T-cell (primary cell): ENCODE measurements around the gene GLB1L. TPM values are rescaled to one million over a fixed set of nuclear protein-coding genes. Genes with fewer than 3 reads are reported as not detected.
A peak's percentile ranks its signal among the peaks of the same experiment; 100 is the strongest.

ENCODE experiments used
- ATAC-seq, 4 experiments: fragments of 200-7000 bp in 3 of 4; fragments of 150-1000 bp in 1 of 4; cut with Tn5 transposase; replicated peaks in 1 of 4; 1 replicate in 3 of 4; 2 replicates in 1 of 4; pipeline ENCODE4 v1.10.0; 2021; ENCODE audit warnings: moderate library complexity in 3 of 4, mild to moderate bottlenecking in 2 of 4, moderate number of reproducible peaks in 1 of 4
- CTCF ChIA-PET, 2 donors: fragments of 300-600 bp; sonication (Branson Sonifier 250); formaldehyde crosslinking; loops; one replicate each; lab custom pipeline; 2022; ENCODE audit warnings: antibody characterized with exemption in 2 of 2; lab: Charles Lee
- POLR2A ChIA-PET, 2 donors: fragments of 300-600 bp; sonication (Branson Sonifier 250); formaldehyde crosslinking; loops; one replicate each; lab custom pipeline; 2022; ENCODE audit warnings: antibody characterized with exemption in 2 of 2; lab: Charles Lee
- DNase-seq, 35 experiments: peaks; one replicate each; pipeline versions ENCODE4 v3.0.0 to v3.0.0-alpha.2; 2013 to 2023
- H3K27ac ChIP-seq: one replicate; pipeline ENCODE4 v1.5.1; 2013; ENCODE audit warnings: low read length
- H3K27me3 ChIP-seq, 2 experiments: replicated peaks in 1 of 2; 1 replicate in 1 of 2; 2 replicates in 1 of 2; pipeline versions ENCODE4 v1.6.1 to v1.7.0; 2013; ENCODE audit warnings: low read length in 1 of 2, mixed read lengths in 1 of 2; ENCODE audit not compliant: control insufficient read depth in 2 of 2, insufficient read depth in 2 of 2; ENCODE audit errors: extremely low read depth in 1 of 2
- H3K36me3 ChIP-seq, 2 donors: 1 replicate in 1 of 2; 2 replicates in 1 of 2; pipeline versions ENCODE4 v1.6.1 to v1.7.0; 2013; ENCODE audit warnings: low read length in 1 of 2; ENCODE audit not compliant: control insufficient read depth in 2 of 2, insufficient read depth in 1 of 2; ENCODE audit errors: extremely low read depth in 1 of 2
- H3K4me1 ChIP-seq, 2 experiments: 1 replicate in 1 of 2; 2 replicates in 1 of 2; pipeline versions ENCODE4 v1.6.1 to v1.7.0; 2013; ENCODE audit warnings: low read length in 2 of 2, mixed read lengths in 1 of 2; ENCODE audit not compliant: insufficient read depth in 2 of 2, control insufficient read depth in 1 of 2; ENCODE audit errors: extremely low read depth in 1 of 2
- H3K4me3 ChIP-seq, 2 donors: 1 replicate in 1 of 2; 2 replicates in 1 of 2; pipeline versions ENCODE4 v1.5.1 to v1.7.0; 2013; ENCODE audit warnings: mild to moderate bottlenecking in 2 of 2, low read length in 1 of 2, moderate library complexity in 1 of 2; ENCODE audit not compliant: control insufficient read depth in 1 of 2; ENCODE audit errors: extremely low read depth in 1 of 2
- H3K9me3 ChIP-seq: 2 replicates; pipeline ENCODE4 v1.7.0; 2013
- H3K27ac Mint-ChIP-seq, 2 donors: one replicate each; pipeline ENCODE4 v1.8.0; 2020 to 2021; ENCODE audit warnings: mild to moderate bottlenecking in 2 of 2, mixed read lengths in 2 of 2
- H3K27me3 Mint-ChIP-seq, 2 donors: one replicate each; pipeline ENCODE4 v1.8.0; 2021 to 2022; ENCODE audit warnings: mixed read lengths in 2 of 2
- H3K36me3 Mint-ChIP-seq: one replicate; pipeline ENCODE4 v1.8.0; 2021; ENCODE audit warnings: mixed read lengths
- H3K4me1 Mint-ChIP-seq, 3 donors: one replicate each; pipeline ENCODE4 v1.8.0; 2020 to 2022; ENCODE audit warnings: mixed read lengths in 3 of 3, mild to moderate bottlenecking in 1 of 3
- H3K4me3 Mint-ChIP-seq, 3 donors: one replicate each; pipeline ENCODE4 v1.8.0; 2020 to 2022; ENCODE audit warnings: mild to moderate bottlenecking in 3 of 3, mixed read lengths in 3 of 3, moderate library complexity in 3 of 3
- H3K9me3 Mint-ChIP-seq, 3 donors: one replicate each; pipeline ENCODE4 v1.8.0; 2020 to 2022; ENCODE audit warnings: mixed read lengths in 3 of 3
- WGBS: methylation state at CpG from one replicate; pipeline ENCODE4 v1.1.5; 2013; ENCODE audit warnings: missing lambda C conversion rate; ENCODE audit not compliant: insufficient coverage; 5-methylcytosine and 5-hydroxymethylcytosine counted together
- total RNA-seq, 35 experiments: library from RNA in 6 of 35; stranded (reverse) in 6 of 35; fragments of 120-200 nt in 1 of 35; gene quantifications; one replicate each; pipeline versions ENCODE4 v1.2.1 to v1.2.4 and lab custom pipeline; 2013 to 2026

GLB1L gene
- total RNA-seq, 5 donors from 2014 or later (not counting 1 experiment from before 2014, with no cell fraction given): 1.1 to 3.0 (median 1.8) TPM

DNA sequence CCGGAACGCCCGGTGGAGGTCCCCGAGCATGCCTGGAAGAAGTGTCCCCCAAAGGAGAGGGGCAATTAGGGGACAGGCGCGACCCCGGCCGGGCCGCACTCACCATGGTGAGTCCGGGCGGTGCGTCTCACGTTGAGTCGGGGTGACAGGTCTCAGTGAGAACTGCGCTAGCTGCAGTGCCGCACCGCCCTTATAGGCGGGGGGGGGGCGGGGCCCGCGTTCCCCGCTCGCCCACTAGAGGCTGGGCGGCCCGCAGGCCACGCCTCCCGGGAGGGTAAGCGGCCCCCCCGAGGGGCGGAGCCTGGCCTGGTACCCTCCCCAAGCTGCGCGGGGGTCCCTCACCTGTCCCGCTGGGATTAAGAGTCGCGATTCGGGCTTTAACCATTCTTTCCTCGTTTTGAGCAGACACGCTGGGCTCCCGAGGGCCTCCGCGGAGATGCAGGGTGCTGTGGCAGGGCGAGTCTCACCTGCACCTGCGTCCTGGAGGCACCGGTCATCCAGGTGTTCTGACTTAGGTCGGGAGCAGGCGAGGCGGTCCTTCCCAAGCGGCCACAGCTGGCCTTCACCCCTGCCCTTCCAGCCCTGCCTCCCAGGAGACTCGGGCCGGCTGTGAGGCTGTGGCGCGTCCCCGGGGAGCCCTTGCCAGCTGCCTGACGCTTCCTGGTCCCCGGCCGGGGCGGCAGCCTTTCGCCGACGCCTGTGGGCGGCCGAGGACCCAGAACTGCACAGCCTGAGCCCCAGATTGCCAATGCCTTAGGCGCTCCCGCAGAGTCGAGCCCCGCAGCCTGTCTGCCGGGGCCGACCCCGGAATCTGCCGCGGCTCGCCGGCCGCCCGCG, 8.7 kb upstream of the GLB1L start, which contains the start of gene TUBA4A:
Gene TUBA4A, minus strand, starts transcription at position 166 of the 837 bp plus-strand sequence. Its CDS starts 60 bp downstream, at position 106.
- Mint-ChIP-seq H3K27me3 (no peaks in the 10 kb centered on the region), H3K36me3 (peaks cover 30% of the 10 kb centered on the region), H3K9me3 (no peaks in the 10 kb centered on the region), H3K27ac (peak within 1 kb of the TSS; percentile 98 to 99), H3K4me3 (peak within 1 kb of the TSS; percentile 75 to 96 (median 83)), H3K4me1 (peaks cover 47 to 48% (median 48%) of the 10 kb centered on the region in 3 donors)
- H3K4me3 ChIP-seq: peak within 1 kb of the TSS; percentile 95 to 99
- DNase-seq: peak; percentile 82 to 96 (median 89)
- H3K36me3 ChIP-seq: peaks cover 13 to 29% of the 10 kb centered on the region in 2 donors
- under 1% methylated on average over 75 of the region's 76 CpGs for WGBS
- ChIA-PET POLR2A (interaction anchor here (0.6 to 2.7 kb wide), 13 partner anchors 9 to 858 kb away, joined by 3 to 32 read pairs (median 6); partner anchors contain the start of genes GLB1L (in 2 of the 2), STK16 (in 2 of the 2), ANKZF1 (in 1 of the 2) and ATG9A (in 1 of the 2)), CTCF (interaction anchor here (0.6 to 2.7 kb wide), 16 partner anchors 9 to 349 kb away, joined by 3 to 38 read pairs (median 6); partner anchors contain the start of genes ANKZF1 (in 1 of the 2), ATG9A (in 1 of the 2), CNPPD1 (in 1 of the 2) and DNAJB2 (in 1 of the 2))
- H3K27me3 ChIP-seq: no peaks in the 10 kb centered on the region
- peak; percentile 77 to 87 (median 78) for ATAC-seq
- peak within 1 kb of the TSS; percentile 94 for H3K27ac ChIP-seq
- no peaks in the 10 kb centered on the region for H3K9me3 ChIP-seq
- peaks cover 25 to 47% of the 10 kb centered on the region in 2 experiments for H3K4me1 ChIP-seq

DNA sequence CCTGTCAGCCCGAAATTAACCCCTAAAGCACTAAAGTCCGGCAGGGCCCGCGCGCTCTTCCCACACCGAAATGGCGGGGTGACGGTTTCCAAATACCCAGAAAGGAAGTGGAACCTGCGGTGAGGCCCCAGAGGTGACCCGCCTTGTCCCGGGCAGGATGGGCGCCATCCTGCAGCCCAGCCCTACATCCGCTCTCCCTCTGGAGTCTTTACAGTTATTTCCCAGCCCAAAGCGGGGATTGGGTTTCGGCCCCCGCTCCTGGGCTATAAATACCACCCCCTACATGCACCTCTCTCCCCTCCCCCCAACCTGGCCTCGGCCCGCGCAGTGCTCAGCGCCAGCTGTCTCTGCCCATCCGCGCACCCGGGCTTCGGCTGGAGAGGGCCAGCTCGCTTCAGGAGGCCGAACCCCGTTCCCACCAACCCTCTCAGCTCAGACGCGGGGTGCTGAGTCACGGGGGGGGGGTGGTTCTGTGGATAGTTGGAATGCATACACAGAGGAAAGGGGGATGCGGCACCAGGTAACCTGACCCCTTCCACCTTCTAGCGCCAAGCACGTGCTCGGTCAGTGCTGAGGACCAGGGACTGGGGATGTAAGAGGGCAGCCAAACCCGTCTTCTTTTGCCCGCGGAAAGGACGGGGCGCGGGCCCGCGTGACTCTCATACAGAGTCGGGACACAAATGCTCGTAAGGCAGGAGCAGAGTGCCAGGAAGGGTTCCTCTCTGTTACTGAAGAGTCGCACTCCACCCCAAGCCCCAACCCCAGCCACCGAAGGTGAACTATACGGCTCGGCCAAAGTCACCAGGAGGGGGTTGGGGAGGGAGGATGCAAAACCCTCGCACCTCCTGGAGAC, 7.9 kb upstream of the GLB1L start, which contains the start of gene TUBA4B:
Gene TUBA4B, plus strand, starts transcription at position 344 of the 853 bp plus-strand sequence. Its CDS starts 165 bp downstream, at position 509.
- Histone ChIP-seq H3K27me3 (no peaks in the 10 kb centered on the region), H3K9me3 (no peaks in the 10 kb centered on the region), H3K36me3 (peaks cover 15 to 38% of the 10 kb centered on the region in 2 donors), H3K4me3 (peak within 1 kb of the TSS; percentile 95 to 99), H3K27ac (peak within 1 kb of the TSS; percentile 94), H3K4me1 (peaks cover 33 to 55% of the 10 kb centered on the region in 2 experiments)
- peak within 1 kb of the TSS; percentile 98 to 99 for H3K27ac Mint-ChIP-seq
- ATAC-seq: peak; percentile 28 to 38 (median 32)
- WGBS: 0% methylated on average over 21 of the region's 49 CpGs
- H3K4me1 Mint-ChIP-seq: peaks cover 56 to 57% (median 57%) of the 10 kb centered on the region in 3 donors
- peak in 16 of 35 experiments; percentile 5 to 58 (median 27) for DNase-seq
- peaks cover 37% of the 10 kb centered on the region for H3K36me3 Mint-ChIP-seq
- no peaks in the 10 kb centered on the region for H3K27me3 Mint-ChIP-seq
- no peaks in the 10 kb centered on the region for H3K9me3 Mint-ChIP-seq
- ChIA-PET POLR2A (interaction anchor here (0.6 to 2.7 kb wide), 8 partner anchors 8 to 77 kb away, joined by 3 to 32 read pairs (median 4); partner anchors contain the start of genes GLB1L (in 2 of the 2), STK16 (in 2 of the 2), ABCB6 (in 1 of the 2) and ANKZF1 (in 1 of the 2)), CTCF (interaction anchor here (0.6 to 2.5 kb wide), 9 partner anchors 24 to 350 kb away, joined by 3 to 38 read pairs (median 6); partner anchors contain the start of genes ANKZF1 (in 1 of the 2), ATG9A (in 1 of the 2), CNPPD1 (in 1 of the 2) and DNAJB2 (in 1 of the 2))
- H3K4me3 Mint-ChIP-seq: peak within 1 kb of the TSS; percentile 75 to 96 (median 83)

DNA sequence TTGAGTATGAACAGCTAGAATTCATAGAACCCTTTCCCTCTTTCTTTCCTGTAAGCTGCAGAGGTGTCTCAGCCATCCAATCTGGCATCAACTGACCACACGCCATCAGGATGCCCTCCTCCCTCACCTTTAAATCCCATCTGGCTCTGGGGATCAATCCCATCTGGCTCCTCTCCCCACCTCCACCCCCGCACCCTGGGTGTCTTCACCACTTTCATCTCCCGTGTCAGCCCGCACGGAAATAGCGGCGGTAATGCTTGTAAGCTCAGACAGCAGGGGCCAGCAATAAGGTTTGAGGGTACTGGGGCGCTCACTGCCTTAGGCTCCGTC, 7.3 kb upstream of the GLB1L start:
- Mint-ChIP-seq H3K9me3 (no peaks in the 10 kb centered on the region), H3K4me3 (peak overlapping the region; percentile 75 to 96 (median 83)), H3K27me3 (no peaks in the 10 kb centered on the region), H3K27ac (peak overlapping the region; percentile 98 to 99), H3K36me3 (peaks cover 39% of the 10 kb centered on the region), H3K4me1 (peaks cover 62 to 63% (median 63%) of the 10 kb centered on the region in 3 donors)
- Histone ChIP-seq H3K27ac (peak overlapping the region; percentile 94), H3K4me1 (peaks cover 36 to 61% of the 10 kb centered on the region in 2 experiments), H3K27me3 (no peaks in the 10 kb centered on the region), H3K4me3 (peak overlapping the region; percentile 95 to 99), H3K36me3 (peaks cover 15 to 41% of the 10 kb centered on the region in 2 donors), H3K9me3 (no peaks in the 10 kb centered on the region)
- ChIA-PET POLR2A (interaction anchor here (0.6 to 2.7 kb wide), 7 partner anchors 7 to 75 kb away, joined by 3 to 32 read pairs (median 4); partner anchors contain the start of genes GLB1L (in 2 of the 2), STK16 (in 2 of the 2), ABCB6 (in 1 of the 2) and ANKZF1 (in 1 of the 2)), CTCF (interaction anchor here (0.6 to 1.2 kb wide), 5 partner anchors 26 to 50 kb away, joined by 3 to 6 read pairs (median 4); no protein-coding TSS in a partner anchor)
- DNase-seq (peak in 12 of 35 experiments; percentile 22 to 57 (median 28)), ATAC-seq (peak in 2 of 4 experiments; percentile 3 to 4)
- WGBS: 4% methylated on average over 9 of the region's 9 CpGs

DNA sequence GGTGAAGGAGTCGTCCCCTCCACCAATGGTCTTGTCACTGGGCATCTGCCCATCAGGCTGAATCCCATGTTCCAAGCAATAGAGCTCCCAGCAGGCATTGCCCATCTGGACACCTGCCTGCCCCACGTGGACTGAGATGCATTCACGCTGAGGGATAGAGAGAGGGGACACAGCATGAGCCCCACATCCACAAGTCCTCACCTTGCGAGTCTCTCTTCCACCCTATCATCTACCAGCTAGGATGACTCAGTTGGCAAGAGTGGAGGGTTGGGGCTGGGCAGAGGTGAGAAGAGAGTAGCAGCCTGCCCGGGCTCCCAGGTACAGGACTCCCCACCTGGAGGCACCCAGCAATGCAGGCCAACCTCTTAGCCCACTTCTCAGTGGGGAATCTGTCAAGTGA, 6.8 kb upstream of the GLB1L start:
- H3K36me3 Mint-ChIP-seq: peaks cover 39% of the 10 kb centered on the region
- Histone ChIP-seq H3K4me3 (peak overlapping the region; percentile 95 to 99), H3K9me3 (no peaks in the 10 kb centered on the region), H3K4me1 (peaks cover 38 to 66% of the 10 kb centered on the region in 2 experiments), H3K27ac (peak overlapping the region; percentile 94), H3K36me3 (peaks cover 15 to 41% of the 10 kb centered on the region in 2 donors), H3K27me3 (no peaks in the 10 kb centered on the region)
- peaks cover 66 to 67% (median 67%) of the 10 kb centered on the region in 3 donors for H3K4me1 Mint-ChIP-seq
- ChIA-PET CTCF (interaction anchor here (0.6 to 1.2 kb wide), 4 partner anchors 26 to 50 kb away, joined by 3 to 4 read pairs (median 4); partner anchors contain the start of gene DNAJB2 (in 1 of the 2)), POLR2A (interaction anchor here (0.6 to 1.7 kb wide), 5 partner anchors 10 to 966 kb away, joined by 3 to 9 read pairs (median 4); partner anchors contain the start of genes ANKZF1 (in 1 of the 2) and ATG9A (in 1 of the 2))
- peak overlapping the region; percentile 98 to 99 for H3K27ac Mint-ChIP-seq
- H3K27me3 Mint-ChIP-seq: no peaks in the 10 kb centered on the region
- H3K9me3 Mint-ChIP-seq: no peaks in the 10 kb centered on the region
- DNase-seq: peak in 4 of 35 experiments; percentile 29 to 40 (median 36)
- ATAC-seq: no peak
- no CpG with 5 or more reads among the region's 5 CpGs for WGBS
- peak overlapping the region; percentile 75 to 96 (median 83) for H3K4me3 Mint-ChIP-seq

DNA sequence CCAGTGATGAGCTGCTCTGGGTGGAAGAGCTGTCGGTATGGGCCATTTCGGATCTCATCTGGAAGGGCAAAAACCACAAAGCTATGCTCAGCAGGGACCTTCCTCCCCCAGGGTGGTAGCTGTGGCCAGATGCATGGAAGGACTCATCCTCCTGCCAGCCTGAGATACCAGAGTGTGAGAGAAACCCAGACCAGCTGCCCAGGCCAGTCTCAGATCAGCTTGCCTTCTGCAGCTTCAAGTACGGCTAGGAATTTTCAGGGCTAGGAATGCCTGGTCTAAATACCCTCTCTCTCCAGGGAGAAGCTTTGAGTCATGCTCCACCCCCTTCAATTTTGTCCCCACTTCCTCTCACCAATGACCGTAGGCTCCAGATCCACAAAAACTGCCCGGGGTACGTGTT, 6.4 kb upstream of the GLB1L start:
- Histone ChIP-seq H3K27ac (peak overlapping the region; percentile 94), H3K27me3 (no peaks in the 10 kb centered on the region), H3K4me3 (peak overlapping the region; percentile 95 to 99), H3K4me1 (peaks cover 43 to 70% of the 10 kb centered on the region in 2 experiments), H3K36me3 (peaks cover 15 to 41% of the 10 kb centered on the region in 2 donors), H3K9me3 (no peaks in the 10 kb centered on the region)
- Mint-ChIP-seq H3K36me3 (peaks cover 39% of the 10 kb centered on the region), H3K27ac (peak overlapping the region; percentile 98 to 99), H3K9me3 (no peaks in the 10 kb centered on the region), H3K27me3 (no peaks in the 10 kb centered on the region), H3K4me3 (peak overlapping the region; percentile 75 to 96 (median 83)), H3K4me1 (peaks cover 70 to 72% (median 72%) of the 10 kb centered on the region in 3 donors)
- no peak for ATAC-seq
- 71% methylated on average over 1 of the region's 6 CpGs for WGBS
- CTCF ChIA-PET: interaction anchor here (0.8 to 1.2 kb wide), 3 partner anchors 26 to 40 kb away, joined by 3 to 4 read pairs (median 3); partner anchors contain the start of gene DNAJB2 (in 1 of the 2)
- POLR2A ChIA-PET: interaction anchor here (0.6 to 1.7 kb wide), 6 partner anchors 10 to 965 kb away, joined by 3 to 9 read pairs (median 4); partner anchors contain the start of genes ANKZF1 (in 1 of the 2) and ATG9A (in 1 of the 2)
- DNase-seq: no peak
